ENCODE data around the gene CREB5.

CREB5 gene

GRCh38 chr7:28418966-28419365 lies 6.6 kb downstream of the CREB5 start:
- Histone ChIP-seq H3K27me3 (replicated peaks; ENCODE audit: control insufficient read depth, insufficient read depth, low read length) (no peaks in the 10 kb centered on the region; the same call in 1 of the 2 replicates), H3K36me3 (ENCODE audit: control insufficient read depth, insufficient read depth, low read length) (no peaks in the 10 kb centered on the region), H3K4me3 (replicated peaks; ENCODE audit: low read depth, low read length) (no peak overlapping the region)
- no peak for DNase-seq (ENCODE audit: extremely low read depth, insufficient read length)
- TF ChIP-seq CTCF (IDR thresholded peaks at IDR 0.05; ENCODE audit: insufficient read depth, low read length, poor library complexity, severe bottlenecking) = no peak

- no peak for DNase-seq (ENCODE audit: extremely low read depth, insufficient read length)
- H3K36me3 ChIP-seq (ENCODE audit: control insufficient read depth, insufficient read depth, low read length) = no peaks in the 10 kb centered on the region
- no peaks in the 10 kb centered on the region; the same call in 1 of the 2 replicates for H3K27me3 ChIP-seq (replicated peaks; ENCODE audit: control insufficient read depth, insufficient read depth, low read length)
- H3K4me3 ChIP-seq (replicated peaks; ENCODE audit: low read depth, low read length) = no peak overlapping the region
- no peak for TF ChIP-seq CTCF (IDR thresholded peaks at IDR 0.05; ENCODE audit: insufficient read depth, low read length, poor library complexity, severe bottlenecking)
Measured at GRCh38 chr7:28419716-28420115, 7.4 kb downstream of the CREB5 start.

- no peaks in the 10 kb centered on the region; the same call in 1 of the 2 replicates for H3K27me3 ChIP-seq (replicated peaks; ENCODE audit: control insufficient read depth, insufficient read depth, low read length)
- no peak for TF ChIP-seq CTCF (IDR thresholded peaks at IDR 0.05; ENCODE audit: insufficient read depth, low read length, poor library complexity, severe bottlenecking)
- no peaks in the 10 kb centered on the region for H3K36me3 ChIP-seq (ENCODE audit: control insufficient read depth, insufficient read depth, low read length)
- no peak overlapping the region for H3K4me3 ChIP-seq (replicated peaks; ENCODE audit: low read depth, low read length)
- DNase-seq (ENCODE audit: extremely low read depth, insufficient read length) = no peak
Measured at GRCh38 chr7:28423112-28423511, 10.8 kb downstream of the CREB5 start.

- Histone ChIP-seq H3K27me3 (replicated peaks; ENCODE audit: control insufficient read depth, insufficient read depth, low read length) (no peaks in the 10 kb centered on the region; the same call in 1 of the 2 replicates), H3K4me3 (replicated peaks; ENCODE audit: low read depth, low read length) (no peak overlapping the region), H3K36me3 (ENCODE audit: control insufficient read depth, insufficient read depth, low read length) (no peaks in the 10 kb centered on the region)
- no peak for TF ChIP-seq CTCF (IDR thresholded peaks at IDR 0.05; ENCODE audit: insufficient read depth, low read length, poor library complexity, severe bottlenecking)
- DNase-seq (ENCODE audit: extremely low read depth, insufficient read length) = no peak
Measured at GRCh38 chr7:28423918-28424514, 11.7 kb downstream of the CREB5 start.

- TF ChIP-seq CTCF (IDR thresholded peaks at IDR 0.05; ENCODE audit: insufficient read depth, low read length, poor library complexity, severe bottlenecking) = no peak
- no peak for DNase-seq (ENCODE audit: extremely low read depth, insufficient read length)
Measured at GRCh38 chr7:28425496-28425895, 13.2 kb downstream of the CREB5 start.

GRCh38 chr7:28427236-28427635 lies 14.9 kb downstream of the CREB5 start:
- no peak overlapping the region for H3K4me3 ChIP-seq (replicated peaks; ENCODE audit: low read depth, low read length)
- H3K36me3 ChIP-seq (ENCODE audit: control insufficient read depth, insufficient read depth, low read length) = no peaks in the 10 kb centered on the region
- H3K27me3 ChIP-seq (replicated peaks; ENCODE audit: control insufficient read depth, insufficient read depth, low read length) = no peaks in the 10 kb centered on the region
- no peak for TF ChIP-seq CTCF (IDR thresholded peaks at IDR 0.05; ENCODE audit: insufficient read depth, low read length, poor library complexity, severe bottlenecking)
- no peak for DNase-seq (ENCODE audit: extremely low read depth, insufficient read length)

More at GRCh38 chr7:28425496-28425895, 13.2 kb downstream of the CREB5 start:
- H3K4me3 ChIP-seq (replicated peaks; ENCODE audit: low read depth, low read length) = no peak overlapping the region
- H3K27me3 ChIP-seq (replicated peaks; ENCODE audit: control insufficient read depth, insufficient read depth, low read length) = no peaks in the 10 kb centered on the region
- no peaks in the 10 kb centered on the region for H3K36me3 ChIP-seq (ENCODE audit: control insufficient read depth, insufficient read depth, low read length)

Measured in GM06990 (cell line).